Measurements from ENCODE around the gene MDFIC2. TPM values are rescaled to one million over a fixed set of nuclear protein-coding genes. Genes with fewer than 3 reads are reported as not detected.
"Not testable (repeated sequence)": the region's sequence is repeated elsewhere in the genome, so short reads cannot be mapped to it uniquely, and the experiment has no call there.

MDFIC2 gene
- total RNA-seq, 1 donor from 2014 or later = not detected

- no peak for DNase-seq (ENCODE audit: low spot score)
These were observed 51.2 kb downstream of the MDFIC2 start for GRCh38 chr3:70261283-70261682.

GRCh38 chr3:70256566-70256965 is 55.9 kb downstream of the MDFIC2 start:
- no peak for DNase-seq (ENCODE audit: low spot score)

DNA sequence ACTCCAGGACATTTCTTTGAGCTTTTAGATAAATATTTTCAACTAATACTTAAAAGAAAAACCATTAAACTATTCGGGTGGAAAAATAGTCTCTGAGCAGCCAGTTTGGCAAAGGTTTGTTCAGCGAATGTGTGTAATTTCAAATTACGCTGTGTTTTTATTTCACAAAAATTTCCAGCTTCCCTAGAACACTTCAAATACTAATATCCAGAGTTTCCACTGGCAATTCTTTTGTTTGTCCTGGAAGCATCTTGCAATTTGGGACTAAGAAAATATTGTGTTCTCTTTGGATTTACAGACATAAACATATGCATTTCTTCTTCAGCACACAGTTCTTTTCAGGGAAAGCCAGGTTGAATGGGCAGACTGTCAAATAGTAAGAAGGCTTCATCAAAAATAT is 61.9 kb downstream of the MDFIC2 start:
- no peak for DNase-seq (ENCODE audit: low spot score)

GRCh38 chr3:70249509-70250160 is 62.8 kb downstream of the MDFIC2 start:
- DNase-seq (ENCODE audit: low spot score) = no peak

DNA sequence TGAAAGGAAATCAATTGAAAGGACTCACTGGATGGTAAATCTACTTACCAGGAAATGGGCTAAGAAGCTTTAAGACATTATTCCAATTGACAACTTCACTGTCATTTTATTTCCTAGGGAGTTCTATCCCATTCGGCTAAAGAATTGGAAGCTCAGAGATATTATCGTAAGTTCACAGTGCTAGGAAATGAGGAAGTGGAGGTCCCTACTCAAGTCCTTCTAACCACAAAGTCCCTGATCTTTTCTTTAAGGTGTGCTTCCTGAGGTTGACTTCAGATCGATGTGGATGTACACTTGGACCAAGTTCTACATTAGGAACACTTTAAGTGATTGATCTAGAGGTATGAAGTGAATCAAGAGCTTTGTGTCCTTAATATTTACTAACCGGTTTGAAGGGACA is 63.6 kb downstream of the MDFIC2 start:
- DNase-seq (ENCODE audit: low spot score) = no peak

DNA sequence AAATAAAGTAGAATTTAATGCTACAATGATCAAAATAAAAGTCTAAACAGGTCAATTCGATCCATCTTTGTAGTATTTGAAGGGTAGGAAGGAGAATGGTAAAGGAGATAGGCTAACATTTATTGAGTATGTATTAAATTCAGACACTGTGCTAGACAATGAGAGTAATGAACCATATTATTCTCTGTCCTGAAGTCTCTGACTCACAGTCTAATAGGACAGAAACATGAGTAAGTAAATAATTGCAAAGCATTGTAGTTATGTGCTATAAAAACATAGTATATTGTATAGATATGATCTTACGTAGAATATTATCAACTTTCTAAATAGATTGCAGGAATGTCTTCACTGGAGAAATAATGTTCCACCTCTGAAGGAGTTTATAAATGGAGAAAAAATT is 64.5 kb downstream of the MDFIC2 start:
- no peak for DNase-seq (ENCODE audit: low spot score)

- no peak for DNase-seq (ENCODE audit: low spot score)
These were observed 66.5 kb downstream of the MDFIC2 start for GRCh38 chr3:70245746-70246525.

DNA sequence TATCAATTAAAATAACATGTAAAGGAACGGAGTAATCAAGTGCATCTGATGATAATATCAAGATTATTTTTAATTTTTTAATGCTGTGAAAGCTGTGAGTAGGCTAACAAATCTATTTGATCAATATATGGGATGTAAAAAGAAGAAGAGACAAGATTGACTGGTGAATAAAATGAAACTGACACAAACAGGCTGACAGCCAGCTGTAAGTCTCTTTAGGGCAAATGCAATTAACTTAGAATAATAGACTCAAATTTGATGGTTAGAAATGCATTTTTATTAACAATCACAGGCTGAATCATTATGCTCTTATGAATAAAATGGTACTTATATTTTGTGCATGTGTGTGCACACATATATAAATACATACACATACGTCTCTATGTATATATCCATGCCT is 68.0 kb downstream of the MDFIC2 start:
- no peak for DNase-seq (ENCODE audit: low spot score)

DNA sequence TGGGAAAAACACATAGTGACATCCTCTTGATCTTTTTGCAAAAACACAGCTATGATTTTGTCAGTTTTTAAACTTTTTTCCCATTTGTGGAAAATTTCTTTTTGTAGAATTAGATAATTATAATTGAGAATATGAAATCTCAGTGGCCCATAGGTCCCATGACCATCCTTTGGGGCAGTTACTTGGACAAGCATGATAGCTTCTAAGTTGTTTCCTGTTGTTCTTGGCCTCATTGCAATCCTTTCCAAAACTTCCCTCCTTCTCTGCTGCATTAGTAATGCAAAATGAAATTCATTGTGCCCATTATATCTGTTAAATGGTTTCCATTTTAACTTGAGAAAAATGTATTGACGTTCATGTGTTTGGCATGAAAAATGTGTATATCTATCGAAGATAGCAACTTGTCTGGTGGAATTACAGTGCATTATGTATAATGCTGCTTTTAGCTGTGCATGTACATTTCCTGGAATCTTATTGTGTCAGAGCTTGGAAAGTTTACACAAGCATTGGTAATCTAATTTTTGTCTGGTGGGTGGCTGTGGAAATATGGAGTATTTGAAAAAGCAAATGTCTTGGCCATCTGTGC is 70.0 kb downstream of the MDFIC2 start:
- no peak for DNase-seq (ENCODE audit: low spot score)

DNA sequence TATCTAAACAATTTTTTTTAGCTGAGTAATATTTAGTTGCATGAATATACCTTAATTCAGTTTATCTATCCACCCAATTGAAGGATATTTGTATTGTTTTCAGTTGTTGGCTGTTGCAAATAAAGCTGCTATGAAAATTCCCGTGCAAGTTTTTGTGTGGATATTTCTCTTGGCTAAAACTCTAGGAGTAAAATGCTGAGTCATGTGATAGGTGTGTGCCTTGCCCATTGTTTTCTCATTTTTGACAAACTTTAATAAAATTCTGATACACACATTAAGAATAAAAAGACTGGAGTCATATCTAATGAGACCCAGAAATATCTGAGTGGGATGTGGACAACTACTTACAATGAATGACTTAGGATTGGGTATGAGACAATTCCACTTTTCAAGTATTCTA is 78.6 kb downstream of the MDFIC2 start:
- no peak for DNase-seq (ENCODE audit: low spot score)

DNA sequence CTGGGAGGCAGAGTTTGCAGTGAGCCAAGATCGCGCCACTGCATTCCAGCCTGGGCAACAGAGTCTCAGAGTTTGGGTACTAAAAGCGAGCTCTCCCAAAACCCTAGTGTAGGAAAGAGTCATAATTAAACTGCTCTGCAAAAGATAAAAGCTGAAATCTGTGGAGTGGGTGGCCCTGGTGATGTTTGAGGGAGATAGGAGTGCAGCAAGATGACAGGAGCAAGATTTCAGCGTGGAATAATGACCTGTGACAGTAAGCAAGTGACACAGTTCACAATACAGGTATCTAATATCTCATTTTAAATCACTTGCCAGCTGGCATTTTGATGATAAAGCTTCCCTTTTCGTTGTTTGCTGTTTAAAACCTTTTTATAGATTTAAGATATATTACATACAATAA is 79.3 kb downstream of the MDFIC2 start:
- no peak for DNase-seq (ENCODE audit: low spot score)

GRCh38 chr3:70231266-70231701 is 81.2 kb downstream of the MDFIC2 start:
- no peak for DNase-seq (ENCODE audit: low spot score)

DNA sequence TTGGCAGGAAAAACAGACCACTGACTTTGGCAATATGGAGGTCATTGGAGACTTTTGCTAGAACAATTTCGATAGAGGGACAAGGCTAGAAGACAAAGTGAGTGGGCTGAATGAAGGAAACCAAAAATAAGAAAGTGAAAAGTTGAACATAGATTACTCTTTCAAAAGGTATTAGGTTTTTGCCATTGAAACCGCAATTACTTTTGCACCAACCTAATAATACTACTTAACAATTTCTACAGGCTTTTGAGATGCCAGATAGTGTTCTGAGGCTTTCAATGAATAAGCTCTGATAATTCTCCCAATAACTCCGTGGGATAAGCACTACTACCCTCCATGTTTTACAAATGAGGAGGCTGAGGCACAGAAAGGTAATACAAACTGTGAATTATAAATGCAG is 85.0 kb downstream of the MDFIC2 start:
- DNase-seq (ENCODE audit: low spot score) = no peak

GRCh38 chr3:70225146-70225545 is 87.3 kb downstream of the MDFIC2 start:
- DNase-seq (ENCODE audit: low spot score) = no peak

GRCh38 chr3:70224337-70224736 is 88.1 kb downstream of the MDFIC2 start:
- no peak for DNase-seq (ENCODE audit: low spot score)

DNA sequence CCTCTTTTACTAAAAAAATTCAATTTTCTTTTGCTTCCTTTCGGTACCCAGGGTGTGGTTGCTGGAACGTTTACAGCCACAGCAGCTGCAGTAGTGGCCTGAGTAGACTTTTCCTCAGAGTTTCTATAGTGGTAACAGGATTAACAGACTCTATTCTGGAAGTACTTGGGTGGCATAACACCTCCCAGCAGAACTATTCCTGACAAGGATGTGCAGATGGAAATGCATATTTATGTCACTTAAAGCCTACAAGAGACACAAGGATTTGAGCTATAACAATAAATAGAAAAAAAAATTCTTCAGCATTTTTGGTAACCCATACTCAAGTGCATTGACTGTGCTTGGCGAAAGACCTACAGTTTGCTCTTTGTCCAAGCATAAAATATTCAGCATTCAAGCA is 94.0 kb downstream of the MDFIC2 start:
- no peak for DNase-seq (ENCODE audit: low spot score)

GRCh38 chr3:70211274-70211673 is 101.2 kb downstream of the MDFIC2 start:
- DNase-seq (ENCODE audit: low spot score) = not testable (repeated sequence)

GRCh38 chr3:70201975-70202374 is 110.5 kb downstream of the MDFIC2 start:
- DNase-seq (ENCODE audit: low spot score) = no peak

- no peak for DNase-seq (ENCODE audit: low spot score)
These were observed 122.5 kb downstream of the MDFIC2 start for GRCh38 chr3:70189884-70190473.

DNA sequence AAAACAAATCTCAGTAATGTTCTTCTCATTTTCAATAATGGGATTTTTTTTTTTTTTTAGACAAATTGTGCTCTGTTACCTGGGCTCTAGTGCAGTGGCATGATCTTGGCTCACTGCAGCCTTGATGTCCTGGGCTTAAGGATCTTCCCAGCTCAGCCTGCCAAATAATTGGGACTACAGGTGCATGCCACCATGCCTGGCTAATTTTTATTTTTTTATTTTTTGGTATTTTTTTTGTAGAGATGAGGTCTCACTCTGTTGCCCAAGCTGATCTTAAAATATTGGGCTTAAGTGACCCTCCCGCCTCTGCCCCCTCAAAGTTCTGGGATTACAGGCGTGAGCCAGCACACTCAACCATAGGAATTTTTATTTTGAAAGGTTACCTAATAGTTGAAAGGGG is 126.2 kb downstream of the MDFIC2 start:
- DNase-seq (ENCODE audit: low spot score) = no peak

- no peak for DNase-seq (ENCODE audit: low spot score)
These were observed 126.8 kb downstream of the MDFIC2 start for GRCh38 chr3:70185661-70186060.

GRCh38 chr3:70183781-70184504 is 128.5 kb downstream of the MDFIC2 start:
- DNase-seq (ENCODE audit: low spot score) = no peak
